Stimulated activated CD8-positive, alpha-beta memory T cell treated with anti-CD3 and anti-CD28 coated beads, Interleukin-2, amount 100 ng/mL, for 48 hours (primary cell): ENCODE data around the gene FOXI1.

ENCODE experiments used
- DNase-seq, 2 donors: peaks; one replicate each; pipeline ENCODE4 v3.0.0-alpha.2; 2020; ENCODE audit warnings: low read depth in 2 of 2

Gene FOXI1

GRCh38 chr5:170105642-170106611 is at the start of gene FOXI1:
Gene FOXI1, plus strand, starts transcription at chr5:170105897. Its CDS starts 61 bp downstream, at chr5:170105958.
- DNase-seq: no peak

GRCh38 chr5:170056561-170057267 is 49.0 kb upstream of the FOXI1 start:
- no peak for DNase-seq

- DNase-seq: no peak
These were observed 48.4 kb upstream of the FOXI1 start for GRCh38 chr5:170057311-170057710.

- DNase-seq: no peak
These were observed 46.5 kb upstream of the FOXI1 start for GRCh38 chr5:170059221-170059620.

- DNase-seq: no peak
These were observed 38.5 kb upstream of the FOXI1 start for GRCh38 chr5:170067152-170067551.

GRCh38 chr5:170067574-170068170 is 38.0 kb upstream of the FOXI1 start:
- DNase-seq: no peak

GRCh38 chr5:170069512-170069911 is 36.2 kb upstream of the FOXI1 start:
- no peak for DNase-seq

GRCh38 chr5:170070556-170071412 is 34.9 kb upstream of the FOXI1 start:
- DNase-seq: peak; percentile 10 to 17

GRCh38 chr5:170071748-170072147 is 33.9 kb upstream of the FOXI1 start:
- DNase-seq: no peak

- no peak for DNase-seq
These were observed 30.0 kb upstream of the FOXI1 start for GRCh38 chr5:170075696-170076095.

- no peak for DNase-seq
These were observed 29.5 kb upstream of the FOXI1 start for GRCh38 chr5:170076211-170076610.

GRCh38 chr5:170076739-170077138 is 29.0 kb upstream of the FOXI1 start:
- no peak for DNase-seq

- DNase-seq: no peak
These were observed 28.2 kb upstream of the FOXI1 start for GRCh38 chr5:170077526-170077925.

- DNase-seq: no peak
These were observed 27.2 kb upstream of the FOXI1 start for GRCh38 chr5:170078458-170078857.

GRCh38 chr5:170078931-170079330 is 26.8 kb upstream of the FOXI1 start:
- no peak for DNase-seq

- DNase-seq: no peak
These were observed 25.5 kb upstream of the FOXI1 start for GRCh38 chr5:170080217-170080616.

GRCh38 chr5:170080786-170081445 is 24.8 kb upstream of the FOXI1 start:
- DNase-seq: no peak

GRCh38 chr5:170081616-170082015 is 24.1 kb upstream of the FOXI1 start:
- DNase-seq: no peak

GRCh38 chr5:170082701-170083100 is 23.0 kb upstream of the FOXI1 start:
- DNase-seq: no peak

- DNase-seq: no peak
These were observed 18.4 kb upstream of the FOXI1 start for GRCh38 chr5:170087168-170087817.
